Activated T-cell treated with anti-CD3 and anti-CD28 coated beads for 4 hours (primary cell): Measurements from ENCODE around the gene RAPH1.

Source experiments
- DNase-seq: peaks from one replicate; pipeline ENCODE4 v3.0.0-alpha.2; 2020

Gene RAPH1

DNA sequence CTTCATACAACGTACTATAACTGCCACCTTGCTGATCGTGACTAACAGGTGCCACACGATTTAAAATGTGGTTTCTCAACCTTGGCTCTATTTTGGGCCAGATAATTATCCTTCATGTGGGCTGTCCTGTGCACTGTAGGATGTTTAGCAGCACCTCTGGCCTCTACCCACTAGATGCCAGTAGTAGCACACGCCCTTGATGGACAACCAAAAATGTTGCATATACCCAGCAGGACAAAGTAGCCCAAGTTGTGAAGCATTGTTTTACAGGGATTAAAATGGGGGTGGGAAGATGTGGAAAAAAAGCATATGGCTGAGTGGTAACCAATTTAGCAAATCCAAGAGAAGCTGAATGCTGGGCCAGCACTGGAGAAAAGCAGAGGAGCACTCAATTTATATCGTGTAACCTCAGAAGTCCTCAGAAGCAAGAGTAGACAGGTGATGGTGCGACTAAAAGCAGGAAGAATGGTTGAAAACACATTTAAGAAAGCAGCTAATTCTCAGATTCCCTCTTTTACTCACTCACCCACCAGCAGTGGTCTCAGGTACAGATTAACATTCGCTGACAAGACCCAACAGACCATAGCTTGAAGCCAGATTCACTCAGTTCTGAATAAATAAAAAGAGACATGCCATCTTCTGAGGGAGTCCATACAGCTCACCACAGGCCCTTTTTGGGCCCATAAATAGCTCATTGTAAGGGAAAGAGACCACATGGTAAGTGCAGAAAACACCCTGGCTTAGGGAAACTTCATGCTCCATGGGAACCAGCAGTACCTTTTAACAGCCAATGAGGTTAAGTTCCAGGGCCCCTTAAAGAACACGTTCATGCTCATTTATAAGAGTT, 50.6 kb downstream of the RAPH1 start:
- DNase-seq = peak; percentile 20

DNA sequence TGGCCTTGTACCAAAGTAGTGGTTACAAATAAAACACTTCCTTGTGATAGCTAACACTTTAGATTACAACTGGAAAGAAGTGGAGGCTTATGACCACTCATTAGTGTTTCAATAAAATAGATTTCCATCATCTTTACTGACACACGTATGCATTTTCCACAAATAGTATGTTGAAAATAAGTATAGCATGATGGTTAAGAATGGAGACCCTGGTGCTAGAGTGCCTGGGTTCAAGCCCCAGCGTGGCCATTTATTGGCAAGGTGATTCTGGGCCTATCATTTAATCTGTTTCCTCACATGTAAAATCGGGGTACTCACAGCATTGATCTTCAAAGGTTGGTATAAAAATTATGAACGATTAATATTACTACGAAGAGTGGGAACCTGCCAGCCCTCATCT, 54.5 kb downstream of the RAPH1 start:
- no peak for DNase-seq

DNA sequence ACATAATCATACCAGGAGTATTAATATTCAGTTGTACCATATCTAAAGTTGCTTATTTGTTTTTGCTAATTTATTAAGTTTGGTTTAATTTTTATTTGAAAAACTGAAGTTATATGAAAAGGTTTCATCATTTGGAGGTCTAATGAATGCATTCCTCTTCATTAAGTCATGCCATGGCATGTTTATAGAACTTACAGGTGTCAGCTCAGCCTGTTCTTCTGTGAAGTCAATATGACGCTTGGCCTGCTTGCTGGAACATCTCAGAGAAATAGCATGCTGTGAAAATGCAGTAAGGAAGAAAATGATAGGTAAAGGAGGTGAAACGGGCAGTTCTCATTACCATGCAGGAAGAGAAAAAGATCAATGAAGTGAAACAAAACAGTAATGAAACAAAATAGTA, 58.2 kb downstream of the RAPH1 start:
- DNase-seq = no peak

DNA sequence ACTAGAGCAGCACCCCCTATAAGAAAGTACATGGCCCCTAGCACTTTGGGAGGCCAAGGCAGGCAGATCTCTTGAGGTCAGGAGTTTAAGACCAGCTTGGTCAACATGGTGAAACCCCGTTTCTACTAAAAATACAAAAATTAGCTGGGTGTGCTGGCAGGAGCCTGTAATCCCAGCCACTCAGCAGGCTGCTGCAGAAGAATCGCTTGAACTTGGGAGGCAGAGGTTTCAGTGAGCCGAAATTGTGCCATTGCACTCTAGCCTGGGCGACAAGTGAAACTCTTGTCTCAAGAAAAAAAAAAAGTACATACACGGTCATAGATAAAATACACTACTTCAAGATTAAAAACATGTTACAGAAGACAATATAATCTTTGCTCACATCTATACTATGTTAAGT, 63.8 kb downstream of the RAPH1 start:
- no peak for DNase-seq

DNA sequence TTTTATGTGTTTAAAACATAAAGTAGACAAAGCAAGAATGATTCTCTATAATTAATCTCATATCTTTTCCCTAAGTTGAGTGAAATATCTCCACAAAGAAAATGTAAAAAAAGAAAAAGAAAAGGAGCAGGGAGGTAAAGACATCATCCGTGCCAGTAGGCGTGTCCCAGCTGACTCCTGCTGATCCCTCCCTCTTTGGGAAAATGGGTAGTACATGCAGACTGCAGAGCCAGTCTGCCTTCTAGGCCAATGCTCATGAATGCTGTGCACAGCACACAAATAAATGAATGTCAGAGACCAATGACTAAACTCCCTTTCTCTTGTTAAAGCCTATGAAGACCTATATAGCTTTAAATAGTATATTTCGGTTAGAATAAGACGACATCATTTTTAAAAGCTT, 64.7 kb downstream of the RAPH1 start:
- no peak for DNase-seq

DNA sequence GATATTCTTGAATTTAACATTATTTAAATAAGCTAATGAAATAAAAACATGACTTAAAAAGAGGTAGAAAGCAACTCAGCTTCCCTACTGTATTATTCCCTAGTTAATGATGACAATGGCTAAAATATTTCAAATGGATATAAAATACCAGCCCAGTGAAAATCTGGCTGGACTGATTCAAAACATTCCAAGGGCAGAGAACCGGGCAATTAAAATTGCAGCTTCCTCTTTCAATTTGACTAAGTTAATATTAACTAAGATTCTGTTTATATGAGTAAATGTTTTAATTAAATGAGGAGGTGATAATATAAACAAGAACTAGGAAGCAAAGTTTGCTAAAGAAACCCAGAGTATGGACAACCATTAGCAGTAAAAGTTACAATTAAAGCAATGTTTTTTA, 65.6 kb downstream of the RAPH1 start:
- DNase-seq = no peak

DNA sequence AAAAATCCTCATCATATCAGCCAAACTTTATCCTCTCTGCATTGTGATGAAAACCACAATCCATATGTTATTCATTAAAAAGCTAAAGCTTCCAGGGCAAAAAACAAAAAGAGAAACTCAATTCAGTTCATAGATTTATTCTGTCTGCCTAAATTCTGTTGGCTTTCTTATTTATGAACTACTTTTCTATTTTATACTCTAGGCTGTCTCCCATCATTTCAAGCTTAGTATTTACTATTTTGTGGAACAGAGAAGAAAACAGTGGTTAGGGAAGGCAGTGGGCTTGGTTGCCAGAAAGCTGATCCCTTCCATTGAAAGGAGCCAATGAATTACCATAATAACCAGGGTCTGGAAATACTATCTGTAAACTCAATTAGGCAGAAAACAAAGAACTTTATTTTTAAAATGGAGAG, 71.8 kb downstream of the RAPH1 start:
- DNase-seq = no peak

DNA sequence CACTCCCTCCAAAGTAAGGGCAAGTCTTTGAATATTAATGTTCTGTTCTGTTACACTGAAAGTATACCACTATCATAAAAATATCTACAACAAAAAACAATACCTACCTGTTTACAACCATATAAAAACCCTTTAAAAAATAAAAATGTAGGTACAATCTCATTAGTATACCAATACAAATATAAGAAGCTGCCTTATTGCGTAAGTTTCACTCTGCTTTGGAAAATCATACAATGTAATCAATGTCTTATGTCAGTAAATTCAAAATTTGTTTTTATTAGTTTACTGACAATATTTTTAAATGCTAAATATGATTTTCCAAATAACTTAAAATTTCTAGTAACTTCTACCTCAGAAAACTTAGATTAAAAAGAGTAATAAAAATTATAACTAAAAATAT, 72.8 kb downstream of the RAPH1 start:
- DNase-seq = no peak

DNA sequence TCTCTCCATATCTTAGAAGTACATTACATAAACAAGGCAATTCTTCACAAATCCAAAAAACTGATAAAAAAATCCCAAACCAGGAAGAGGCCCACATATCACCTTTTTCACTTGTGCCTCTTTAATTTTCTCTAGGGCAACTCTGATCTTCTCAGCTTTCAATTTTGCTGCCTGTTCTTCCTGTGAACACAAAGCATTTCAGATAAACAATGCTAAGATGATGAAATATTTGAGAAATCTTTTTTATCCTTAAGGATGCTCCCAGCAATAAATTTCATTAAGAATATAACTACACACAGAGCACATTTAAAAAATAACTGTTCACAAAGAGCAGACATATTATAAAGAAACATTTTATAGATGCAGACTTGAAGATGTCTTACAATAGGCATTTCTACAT, 73.4 kb downstream of the RAPH1 start:
- no peak for DNase-seq

DNA sequence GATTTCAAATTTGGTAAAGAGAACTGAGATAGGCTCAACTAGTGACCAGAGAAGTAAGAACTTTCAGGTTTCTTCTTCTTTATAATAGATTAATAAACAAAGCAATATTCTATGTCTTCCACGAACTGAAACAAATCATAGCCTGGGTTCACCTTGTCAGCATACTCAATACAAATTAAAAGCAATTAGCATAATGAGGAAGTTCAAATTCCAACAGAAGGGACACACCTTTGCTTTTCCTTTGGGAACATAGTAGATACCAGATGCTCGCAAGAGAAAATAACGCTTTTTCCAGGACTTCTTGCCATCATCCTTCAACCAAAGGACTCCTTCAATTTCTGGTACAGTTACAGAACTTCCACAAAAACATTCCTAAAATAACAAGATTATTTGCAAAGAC, 79.9 kb downstream of the RAPH1 start:
- DNase-seq = no peak

DNA sequence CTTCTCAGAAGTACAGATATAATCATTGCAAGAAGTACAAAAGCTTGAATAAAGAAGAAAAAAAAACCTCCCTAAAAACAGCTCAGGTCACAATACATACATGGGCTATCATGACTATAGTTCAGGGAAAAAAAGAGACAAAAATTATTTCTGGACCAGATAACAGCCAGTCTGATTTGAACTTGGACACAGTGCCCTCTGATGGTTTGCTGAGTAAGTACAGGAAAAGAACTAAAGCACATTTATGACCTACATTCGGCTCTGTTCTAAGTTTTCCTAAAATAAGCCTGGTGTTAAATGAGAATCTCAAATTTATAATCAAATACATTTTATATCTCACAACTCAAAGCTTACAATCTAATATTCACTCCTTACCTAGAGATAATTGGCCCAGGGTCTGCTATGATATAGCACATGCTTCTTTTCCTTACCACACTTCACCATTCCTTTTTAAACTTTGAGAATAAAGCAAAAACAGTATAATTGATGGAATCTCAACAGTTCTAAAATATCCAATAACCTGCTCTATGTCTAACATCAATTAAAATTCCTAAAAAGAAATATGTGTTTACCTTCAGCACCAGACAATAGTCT, 81.1 kb downstream of the RAPH1 start:
- DNase-seq = no peak

DNA sequence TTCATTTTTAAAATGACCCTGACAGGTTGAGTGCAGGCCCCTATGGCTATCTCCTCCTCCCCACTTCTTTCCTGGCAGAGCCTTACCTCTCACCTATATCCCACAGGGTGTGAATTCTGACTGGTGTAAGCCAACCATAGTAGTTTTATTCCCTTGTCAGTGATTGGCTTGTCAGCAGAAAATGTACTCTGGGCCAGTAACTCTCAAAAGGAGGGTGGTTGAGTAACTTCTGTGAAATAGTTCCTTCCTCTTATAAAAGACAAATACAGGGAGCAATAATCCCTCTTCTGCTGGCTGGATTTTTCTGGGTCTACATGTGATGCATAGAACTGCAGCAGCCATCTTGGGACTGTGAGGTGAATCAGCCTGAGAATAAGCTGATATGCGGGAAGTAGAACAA, 83.4 kb downstream of the RAPH1 start:
- no peak for DNase-seq

DNA sequence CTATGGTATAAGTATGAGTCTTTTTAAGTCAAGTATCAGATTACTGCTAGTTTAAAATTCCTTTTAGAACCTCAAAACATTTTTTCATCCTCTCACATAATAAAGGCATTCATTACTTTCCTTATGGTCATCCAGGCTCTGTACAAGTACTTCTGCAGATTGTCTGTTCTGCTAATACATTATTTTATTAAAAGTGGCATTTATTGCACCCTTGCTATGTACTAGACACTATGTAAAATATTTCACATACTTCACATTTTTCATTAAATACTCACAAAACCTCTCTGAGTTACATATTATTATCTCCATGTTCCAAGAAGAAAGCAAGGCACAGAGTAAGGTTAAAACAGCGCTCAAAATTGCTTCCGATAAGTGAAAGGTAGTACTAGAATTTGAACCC, 84.1 kb downstream of the RAPH1 start:
- DNase-seq = no peak

DNA sequence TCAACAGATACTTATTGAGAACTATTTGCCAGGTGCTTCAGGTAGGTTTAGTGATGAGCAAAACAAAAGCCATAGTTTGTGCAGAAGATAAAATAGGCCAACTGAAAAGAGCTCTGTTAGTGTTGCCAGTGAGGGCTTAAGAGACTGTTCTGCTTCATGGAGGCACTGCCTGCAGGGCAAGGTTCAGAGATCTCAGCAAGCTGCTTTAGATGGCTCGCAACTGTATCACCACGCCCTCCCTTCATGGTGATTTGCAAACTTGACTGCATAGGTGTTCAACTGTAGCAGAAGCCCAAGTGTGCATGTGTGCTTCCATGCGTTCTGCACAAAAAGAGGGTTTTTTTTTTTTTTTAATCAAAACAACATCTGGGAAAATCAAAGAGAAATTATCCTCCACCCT, 84.5 kb downstream of the RAPH1 start:
- DNase-seq = no peak

DNA sequence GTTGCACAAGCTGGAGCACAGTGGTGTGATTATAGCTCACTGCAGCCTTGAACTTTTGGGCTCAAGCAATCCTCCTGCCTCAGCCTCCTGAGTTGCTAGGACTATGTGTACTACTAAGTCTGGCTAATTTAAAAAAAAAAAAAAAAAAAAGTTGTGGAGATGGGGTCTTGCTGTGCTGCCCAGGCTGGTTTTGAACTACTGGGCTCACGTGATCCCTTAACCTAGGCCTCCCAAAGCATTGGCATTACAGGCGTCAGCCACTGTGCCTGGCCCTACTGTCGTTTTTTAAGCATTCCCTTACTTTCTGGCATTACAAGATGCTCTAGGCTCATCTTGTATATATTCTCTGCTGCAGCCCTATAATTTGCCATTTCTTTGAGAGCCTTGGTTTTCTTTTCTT, 88.3 kb downstream of the RAPH1 start:
- no peak for DNase-seq

DNA sequence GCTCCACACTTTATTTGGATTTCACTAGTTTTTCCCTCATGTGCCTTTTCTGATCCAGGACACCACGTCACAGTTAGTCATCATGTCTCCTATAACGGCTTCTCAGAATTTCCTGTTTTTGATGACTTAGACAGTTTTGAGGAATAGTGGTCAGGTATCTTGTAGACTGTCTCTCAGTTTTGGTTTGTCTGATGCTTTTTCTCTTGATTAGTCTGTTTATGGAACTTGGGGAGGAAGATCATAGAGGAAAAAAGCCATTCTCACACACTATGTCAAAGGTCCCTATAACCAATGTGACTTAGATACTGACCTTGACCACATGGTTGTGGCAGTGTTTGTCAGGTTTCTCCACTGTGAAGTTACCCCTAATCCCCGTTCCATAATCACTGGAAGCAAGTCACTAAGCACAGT, 89.0 kb downstream of the RAPH1 start:
- DNase-seq = no peak

DNA sequence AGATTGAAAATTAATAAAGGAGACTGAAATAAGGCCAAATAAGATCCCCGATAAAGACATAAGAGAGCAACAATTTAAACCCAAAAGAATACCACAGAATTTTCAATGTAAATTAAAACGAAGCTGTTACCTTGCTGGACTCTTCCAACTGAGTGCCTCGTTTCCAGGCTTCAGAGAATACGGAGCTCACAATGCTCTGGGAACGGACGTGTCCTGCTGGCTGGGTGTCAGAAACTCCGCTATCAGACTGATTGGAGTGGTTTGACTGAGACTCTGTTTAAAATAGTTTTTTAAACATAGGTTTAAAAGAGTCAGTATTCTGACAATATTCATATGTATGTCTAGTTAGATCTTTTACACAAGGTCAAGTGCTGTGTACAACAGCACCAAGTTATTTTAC, 90.4 kb downstream of the RAPH1 start:
- no peak for DNase-seq

DNA sequence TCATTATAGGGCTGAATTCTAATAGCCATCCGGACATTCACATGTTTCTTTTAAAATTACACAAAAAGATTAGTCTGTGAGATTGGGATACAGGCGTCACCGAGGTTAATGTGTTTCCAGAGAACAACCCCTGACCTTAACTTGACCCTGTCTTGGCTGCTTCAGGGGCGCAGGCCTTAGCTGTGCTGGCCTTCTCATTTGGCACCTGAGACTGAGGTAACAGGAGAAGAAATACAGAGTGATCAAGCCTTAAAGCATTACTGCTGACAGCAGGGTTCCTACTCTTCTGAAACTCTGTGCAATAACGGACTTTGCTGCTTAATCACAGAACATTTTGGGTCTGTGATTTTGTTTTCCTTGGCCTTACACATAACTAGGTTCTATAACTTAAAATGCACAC, 92.6 kb downstream of the RAPH1 start:
- no peak for DNase-seq

DNA sequence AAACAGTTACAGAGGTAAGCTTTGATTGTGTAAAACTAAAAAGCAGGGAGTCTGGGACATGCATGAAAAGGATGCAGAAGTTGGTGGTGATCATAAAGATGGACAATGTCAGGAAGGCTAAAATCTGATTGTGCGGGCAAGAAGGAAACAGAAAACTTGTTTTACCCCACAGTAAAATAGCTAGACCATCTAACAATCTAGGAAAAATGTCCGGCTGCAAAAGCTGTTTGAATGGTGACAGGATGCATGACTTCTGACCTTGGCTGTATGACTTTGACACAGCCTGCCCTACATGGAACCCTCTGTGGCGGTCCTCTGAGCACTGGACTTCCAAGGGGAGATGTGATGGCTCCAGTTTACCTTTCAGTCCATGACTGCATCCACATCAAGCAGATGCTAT, 93.6 kb downstream of the RAPH1 start:
- DNase-seq = no peak

DNA sequence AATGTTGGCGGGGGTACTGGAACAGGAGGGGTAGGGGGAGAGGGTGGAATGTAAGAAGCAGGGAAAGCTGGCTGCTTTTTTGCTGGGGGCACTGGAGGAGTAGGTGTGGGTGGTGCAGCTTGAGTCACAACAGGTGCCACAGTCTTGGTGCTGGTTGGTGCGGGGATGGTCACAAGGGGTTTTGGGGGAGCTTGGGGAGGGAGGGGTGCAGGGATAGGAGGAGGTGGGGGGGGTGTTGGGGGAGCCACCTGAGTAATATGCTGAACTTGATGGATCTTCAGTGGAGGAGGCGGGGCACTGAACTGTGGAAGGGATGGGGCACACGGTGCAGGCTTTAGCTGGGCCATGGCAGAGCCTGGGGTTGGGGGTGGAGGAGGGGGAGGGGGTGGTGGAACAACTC, 94.4 kb downstream of the RAPH1 start:
- DNase-seq = no peak

DNA sequence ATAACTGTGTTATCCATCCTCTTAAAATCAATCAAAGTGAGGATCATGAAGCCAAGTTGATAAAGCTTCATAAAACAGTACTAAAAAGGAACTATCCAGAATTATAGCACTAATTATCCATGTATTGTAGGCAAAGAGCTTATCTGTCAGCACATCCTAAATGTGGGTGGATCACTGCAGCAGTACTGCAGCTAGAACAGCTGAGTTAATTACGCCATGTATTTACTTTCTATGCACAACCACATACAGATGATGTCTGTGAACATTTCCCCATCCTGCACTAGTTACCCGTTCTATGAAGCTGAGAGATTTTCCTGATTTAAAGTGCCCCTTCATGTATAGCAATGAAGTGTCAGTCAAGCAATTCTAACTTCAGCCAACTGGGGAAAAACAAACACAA, 96.6 kb downstream of the RAPH1 start:
- no peak for DNase-seq

DNA sequence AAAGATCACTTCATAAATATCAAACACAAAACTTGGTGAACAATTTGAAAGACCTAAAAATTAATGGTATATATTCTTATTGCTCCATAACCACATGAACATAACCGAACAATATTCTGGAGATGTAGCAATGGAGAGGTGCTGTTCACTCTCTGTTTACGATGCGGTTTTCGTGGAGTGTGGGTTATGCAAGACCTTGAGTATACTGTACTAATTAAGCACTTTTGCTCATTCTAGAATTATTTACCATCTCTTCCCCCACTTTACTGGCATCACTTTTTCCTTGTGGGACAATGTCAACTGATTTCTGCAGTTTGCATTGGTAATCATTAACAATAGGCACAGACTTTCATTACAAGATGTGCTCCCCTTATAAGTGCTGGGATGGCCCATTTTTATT, 97.6 kb downstream of the RAPH1 start:
- DNase-seq = no peak

DNA sequence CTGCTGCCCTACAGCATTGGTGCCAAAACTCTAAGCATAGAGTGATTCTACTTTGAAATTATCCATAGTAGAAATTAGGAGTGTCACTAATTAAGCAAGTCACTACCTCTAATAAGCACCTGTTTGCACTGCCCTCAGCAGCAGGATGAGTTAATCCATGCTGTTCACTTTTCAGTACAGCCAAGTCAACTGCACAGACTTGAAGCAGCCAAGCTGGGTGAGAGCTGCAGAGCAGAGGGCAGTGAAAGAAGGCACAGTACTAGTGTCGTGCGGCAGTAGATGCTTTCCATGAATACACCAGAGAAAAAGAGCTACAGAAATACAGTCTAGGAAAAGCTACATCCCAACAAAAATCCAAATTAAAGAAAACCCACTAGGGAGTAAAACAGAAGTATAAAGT, 98.6 kb downstream of the RAPH1 start:
- DNase-seq = no peak

DNA sequence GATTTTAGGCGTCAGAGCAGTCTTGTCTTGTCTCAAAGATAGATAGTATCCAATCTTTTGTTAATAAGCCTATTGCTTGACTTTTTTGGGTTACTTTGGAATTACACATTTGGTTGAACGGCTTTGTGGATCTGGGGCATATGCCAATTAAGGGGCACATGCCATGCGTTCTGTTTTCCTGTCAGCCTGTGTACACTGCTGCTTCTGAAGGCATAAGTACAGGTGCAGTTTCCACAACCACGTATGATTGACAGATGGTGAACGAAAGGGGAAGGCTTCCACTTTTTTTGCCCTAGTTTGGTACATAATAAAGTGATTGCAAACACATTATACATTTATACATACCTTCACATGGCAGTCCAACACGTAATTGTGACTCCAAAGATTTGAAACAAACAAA, 102.3 kb downstream of the RAPH1 start:
- DNase-seq = no peak
